OCI-LY1 (cell line): Measurements from ENCODE around the gene KIRREL3.

Experiments used
- H2AFZ ChIP-seq: fragments of 200-600 bp; sonication (generic), shearing (Covaris generic); 2 replicates; pipeline ENCODE4 v1.6.0; 2014; ENCODE audit warnings: antibody characterized with exemption, mild to moderate bottlenecking, low read length
- H3F3A ChIP-seq: fragments of 200-600 bp; sonication (generic), shearing (Covaris generic); 2 replicates; pipeline ENCODE4 v1.6.0; 2014; ENCODE audit warnings: mild to moderate bottlenecking, antibody characterized with exemption, low read length, moderate library complexity; ENCODE audit not compliant: insufficient read depth
- H3K27ac ChIP-seq: fragments of 200-600 bp; sonication (generic); 2 replicates; pipeline ENCODE4 v1.5.1; 2014; ENCODE audit warnings: low read length, mixed run types, mild to moderate bottlenecking, low read depth; ENCODE audit not compliant: poor library complexity, severe bottlenecking
- H3K27me3 ChIP-seq: fragments of 200-600 bp; sonication (generic); 2 replicates; pipeline ENCODE4 v1.6.0; 2014; ENCODE audit warnings: antibody characterized with exemption, mild to moderate bottlenecking, low read length, moderate library complexity; ENCODE audit not compliant: insufficient read depth
- H3K36me3 ChIP-seq: fragments of 200-600 bp; sonication (generic); 2 replicates; pipeline ENCODE4 v1.6.1; 2014; ENCODE audit warnings: mild to moderate bottlenecking, antibody characterized with exemption, low read length, moderate library complexity, mixed read lengths; ENCODE audit not compliant: insufficient read depth
- H3K4me1 ChIP-seq: fragments of 200-600 bp; sonication (generic); 2 replicates; pipeline ENCODE4 v1.5.1; 2014; ENCODE audit warnings: mild to moderate bottlenecking, low read length, moderate library complexity; ENCODE audit not compliant: insufficient read depth, severe bottlenecking
- H3K4me2 ChIP-seq: fragments of 200-600 bp; sonication (generic), shearing (Covaris generic); 2 replicates; pipeline ENCODE4 v1.6.1; 2014; ENCODE audit warnings: low read length
- H3K4me3 ChIP-seq: fragments of 200-600 bp; sonication (generic); 2 replicates; pipeline ENCODE4 v1.5.1; 2014; ENCODE audit warnings: low read length, low read depth, mild to moderate bottlenecking, mixed read lengths; ENCODE audit not compliant: poor library complexity, severe bottlenecking
- H3K79me2 ChIP-seq: fragments of 200-600 bp; shearing (Covaris generic); 2 replicates; pipeline ENCODE4 v1.6.1; 2016; ENCODE audit warnings: mixed run types, low read length, mixed read lengths; ENCODE audit not compliant: insufficient read depth
- H3K9ac ChIP-seq: fragments of 200-600 bp; sonication (generic), shearing (Covaris generic); 2 replicates; pipeline ENCODE4 v1.6.1; 2014; ENCODE audit warnings: mild to moderate bottlenecking, low read length, mixed read lengths
- H3K9me2 ChIP-seq: fragments of 200-600 bp; sonication (generic), shearing (Covaris generic); 2 replicates; pipeline ENCODE4 v1.6.1; 2014; ENCODE audit warnings: low read depth, mild to moderate bottlenecking, low read length, mixed read lengths
- H3K9me3 ChIP-seq: fragments of 200-600 bp; shearing (Covaris generic); 2 replicates; pipeline ENCODE4 v1.6.1; 2014; ENCODE audit warnings: low read length, mixed read lengths
- H4K20me1 ChIP-seq: fragments of 200-600 bp; sonication (generic), shearing (Covaris generic); 2 replicates; pipeline ENCODE4 v1.6.0; 2016; ENCODE audit warnings: mild to moderate bottlenecking, low read length; ENCODE audit not compliant: insufficient read depth
- CTCF ChIP-seq: fragments of 200-600 bp; sonication (generic), shearing (Covaris generic); IDR thresholded peaks from 2 replicates; pipeline ENCODE4 v1.5.1; 2017; ENCODE audit warnings: mild to moderate bottlenecking, antibody characterized with exemption, low read length, moderate library complexity, mixed read lengths
- EZH2 ChIP-seq: fragments of 200-600 bp; sonication (generic), shearing (Covaris generic); IDR thresholded peaks from 2 replicates; pipeline ENCODE4 v1.8.0; 2017; ENCODE audit warnings: borderline replicate concordance, mixed run types, mild to moderate bottlenecking, antibody characterized with exemption, low read length, moderate library complexity, mixed read lengths

The KIRREL3 gene

GRCh38 chr11:127002669-127003259 is 2.2 kb upstream of the KIRREL3 start:
- Histone ChIP-seq H3K4me3 (no peak overlapping the region), H3K27me3 (no peaks in the 10 kb centered on the region), H3K79me2 (no peaks in the 10 kb centered on the region), H3K9ac (no peak overlapping the region), H3K4me1 (no peaks in the 10 kb centered on the region), H3K36me3 (no peaks in the 10 kb centered on the region), H4K20me1 (no peaks in the 10 kb centered on the region), H3K9me2 (no peaks in the 10 kb centered on the region), H2AFZ (no peak overlapping the region), H3K9me3 (no peaks in the 10 kb centered on the region), H3K27ac (no peak overlapping the region), H3K4me2 (no peak overlapping the region), H3F3A (no peaks in the 10 kb centered on the region)
- no peak for TF ChIP-seq CTCF
- TF ChIP-seq EZH2 = no peak

GRCh38 chr11:127000981-127001380 is 411 bp upstream of the KIRREL3 start:
- no peak for TF ChIP-seq EZH2
- no peak for TF ChIP-seq CTCF
- H3K9me3 ChIP-seq = no peaks in the 10 kb centered on the region
- no peaks in the 10 kb centered on the region for H3K79me2 ChIP-seq
- no peaks in the 10 kb centered on the region for H3K36me3 ChIP-seq
- H3K9ac ChIP-seq = no peak overlapping the region
- H2AFZ ChIP-seq = no peak overlapping the region
- no peaks in the 10 kb centered on the region for H3K4me1 ChIP-seq
- no peaks in the 10 kb centered on the region for H3K9me2 ChIP-seq
- H3K4me3 ChIP-seq = no peak overlapping the region
- H3K27ac ChIP-seq = no peak overlapping the region
- no peaks in the 10 kb centered on the region for H3F3A ChIP-seq
- no peaks in the 10 kb centered on the region for H3K27me3 ChIP-seq
- H4K20me1 ChIP-seq = no peaks in the 10 kb centered on the region
- H3K4me2 ChIP-seq = no peak overlapping the region

- Histone ChIP-seq H3K27ac (no peak overlapping the region), H3K4me2 (no peak overlapping the region), H3K4me1 (no peaks in the 10 kb centered on the region), H4K20me1 (no peaks in the 10 kb centered on the region), H3K9ac (no peak overlapping the region), H3K9me3 (no peaks in the 10 kb centered on the region), H3K27me3 (no peaks in the 10 kb centered on the region), H3K79me2 (no peaks in the 10 kb centered on the region), H3K9me2 (no peaks in the 10 kb centered on the region), H3K4me3 (no peak overlapping the region), H2AFZ (no peak overlapping the region), H3K36me3 (no peaks in the 10 kb centered on the region), H3F3A (no peaks in the 10 kb centered on the region)
- TF ChIP-seq CTCF (no peak), EZH2 (no peak)
Observed at GRCh38 chr11:126999366-126999765, 1.2 kb downstream of the KIRREL3 start.
